Epithelial cell of proximal tubule (primary cell): ENCODE results near the gene CHI3L1. TPM values are rescaled to one million over a fixed set of nuclear protein-coding genes. Genes with fewer than 3 reads are reported as not detected.
A peak's percentile ranks its signal among the peaks of the same experiment; 100 is the strongest.

Source experiments
- DNase-seq: peaks from one replicate; pipeline ENCODE4 v3.0.0-alpha.2; 2011; ENCODE audit warnings: low read depth
- H3K4me3 ChIP-seq: 2 replicates; pipeline ENCODE4 v1.5.1; 2011; ENCODE audit warnings: low read depth, mild to moderate bottlenecking, low read length
- total RNA-seq: library from RNA; depleted of rRNA; stranded (reverse); fragments of >200 nt; gene quantifications from 2 replicates; pipeline ENCODE4 v1.2.3, GENCODE V29; 2015
- TF ChIP-seq, protein P1 (sequence below): conservative IDR thresholded peaks from 2 replicates; pipeline ENCODE4 v1.5.1; 2012; ENCODE audit warnings: low read depth, mild to moderate bottlenecking, low read length

The CHI3L1 gene
- total RNA-seq, 1 donor from 2014 or later, result 0.86 TPM

GRCh38 chr1:203223012-203223775 lies 36.7 kb upstream of the CHI3L1 start:
- no peak overlapping the region for H3K4me3 ChIP-seq
- no peak for DNase-seq
- TF ChIP-seq, protein P1, sequence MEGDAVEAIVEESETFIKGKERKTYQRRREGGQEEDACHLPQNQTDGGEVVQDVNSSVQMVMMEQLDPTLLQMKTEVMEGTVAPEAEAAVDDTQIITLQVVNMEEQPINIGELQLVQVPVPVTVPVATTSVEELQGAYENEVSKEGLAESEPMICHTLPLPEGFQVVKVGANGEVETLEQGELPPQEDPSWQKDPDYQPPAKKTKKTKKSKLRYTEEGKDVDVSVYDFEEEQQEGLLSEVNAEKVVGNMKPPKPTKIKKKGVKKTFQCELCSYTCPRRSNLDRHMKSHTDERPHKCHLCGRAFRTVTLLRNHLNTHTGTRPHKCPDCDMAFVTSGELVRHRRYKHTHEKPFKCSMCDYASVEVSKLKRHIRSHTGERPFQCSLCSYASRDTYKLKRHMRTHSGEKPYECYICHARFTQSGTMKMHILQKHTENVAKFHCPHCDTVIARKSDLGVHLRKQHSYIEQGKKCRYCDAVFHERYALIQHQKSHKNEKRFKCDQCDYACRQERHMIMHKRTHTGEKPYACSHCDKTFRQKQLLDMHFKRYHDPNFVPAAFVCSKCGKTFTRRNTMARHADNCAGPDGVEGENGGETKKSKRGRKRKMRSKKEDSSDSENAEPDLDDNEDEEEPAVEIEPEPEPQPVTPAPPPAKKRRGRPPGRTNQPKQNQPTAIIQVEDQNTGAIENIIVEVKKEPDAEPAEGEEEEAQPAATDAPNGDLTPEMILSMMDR, result no peak

DNA sequence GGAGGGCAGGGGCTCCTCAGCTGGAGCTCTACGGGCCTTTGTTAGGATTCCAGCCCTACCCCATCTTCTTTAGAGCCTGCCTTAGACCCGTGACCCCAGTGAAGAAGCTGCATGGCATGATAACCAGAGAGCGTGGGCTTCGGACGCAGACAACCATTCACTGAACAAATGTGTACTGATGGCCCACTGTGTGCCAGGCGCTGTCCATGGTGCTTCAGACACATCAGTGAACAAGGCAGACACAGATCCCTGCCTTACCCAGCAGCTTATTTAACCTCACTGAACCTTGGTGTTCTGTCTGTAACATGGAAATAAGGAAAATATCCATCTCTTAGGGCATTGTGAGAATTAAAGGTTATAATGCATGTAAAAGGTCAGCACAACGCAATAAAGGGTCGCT lies 33.4 kb upstream of the CHI3L1 start:
- DNase-seq, result no peak
- TF ChIP-seq, protein P1, result no peak

DNA sequence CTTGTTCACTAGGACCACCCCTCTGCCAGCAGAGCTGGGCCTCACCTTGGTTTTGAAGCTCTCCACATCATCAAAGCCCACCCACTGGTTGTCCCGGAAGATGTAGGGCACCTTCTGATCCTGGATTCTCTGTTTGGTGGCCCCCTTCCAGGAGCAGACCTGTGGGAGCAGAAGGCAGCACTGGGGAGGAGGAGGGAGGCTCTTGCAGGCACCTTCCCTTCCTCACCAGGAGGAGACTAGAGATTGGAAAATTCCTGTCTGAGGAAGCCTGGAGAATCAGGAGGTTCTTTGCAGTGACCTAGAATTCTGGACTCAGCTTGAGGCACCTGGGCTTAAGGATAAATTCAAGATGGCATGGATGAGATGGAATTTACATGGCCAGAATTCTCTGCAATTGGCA lies 32.7 kb upstream of the CHI3L1 start:
- TF ChIP-seq, protein P1, result no peak
- H3K4me3 ChIP-seq, result no peak overlapping the region
- no peak for DNase-seq

More for the DNA sequence above, 33.4 kb upstream of the CHI3L1 start:
- H3K4me3 ChIP-seq, result no peak overlapping the region

DNA sequence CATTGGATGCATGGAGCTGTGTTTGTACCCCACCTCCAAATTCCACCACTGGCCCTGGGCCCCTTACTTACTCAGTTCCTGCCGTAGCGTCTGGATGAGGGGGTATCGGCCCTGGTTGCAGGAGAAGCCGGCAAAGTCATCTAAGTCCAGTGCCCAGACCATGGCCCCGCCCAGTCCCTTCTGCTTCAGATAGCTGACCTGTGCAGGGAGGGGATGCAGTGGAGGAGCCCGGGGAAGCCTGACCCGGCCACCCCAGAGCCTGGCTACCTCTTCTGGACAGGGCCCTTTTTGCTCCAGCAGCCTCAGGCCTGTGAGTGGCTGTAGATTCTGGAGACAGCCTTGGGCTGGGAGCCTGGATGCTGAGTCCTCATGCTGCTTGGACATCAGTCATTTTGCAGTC lies 31.2 kb upstream of the CHI3L1 start:
- TF ChIP-seq, protein P1, result no peak
- no peak overlapping the region for H3K4me3 ChIP-seq
- DNase-seq, result no peak

- no peak for DNase-seq
- TF ChIP-seq, protein P1, result peak; percentile 55
- no peak overlapping the region for H3K4me3 ChIP-seq
Observed at GRCh38 chr1:203217139-203217655, 30.7 kb upstream of the CHI3L1 start.

DNA sequence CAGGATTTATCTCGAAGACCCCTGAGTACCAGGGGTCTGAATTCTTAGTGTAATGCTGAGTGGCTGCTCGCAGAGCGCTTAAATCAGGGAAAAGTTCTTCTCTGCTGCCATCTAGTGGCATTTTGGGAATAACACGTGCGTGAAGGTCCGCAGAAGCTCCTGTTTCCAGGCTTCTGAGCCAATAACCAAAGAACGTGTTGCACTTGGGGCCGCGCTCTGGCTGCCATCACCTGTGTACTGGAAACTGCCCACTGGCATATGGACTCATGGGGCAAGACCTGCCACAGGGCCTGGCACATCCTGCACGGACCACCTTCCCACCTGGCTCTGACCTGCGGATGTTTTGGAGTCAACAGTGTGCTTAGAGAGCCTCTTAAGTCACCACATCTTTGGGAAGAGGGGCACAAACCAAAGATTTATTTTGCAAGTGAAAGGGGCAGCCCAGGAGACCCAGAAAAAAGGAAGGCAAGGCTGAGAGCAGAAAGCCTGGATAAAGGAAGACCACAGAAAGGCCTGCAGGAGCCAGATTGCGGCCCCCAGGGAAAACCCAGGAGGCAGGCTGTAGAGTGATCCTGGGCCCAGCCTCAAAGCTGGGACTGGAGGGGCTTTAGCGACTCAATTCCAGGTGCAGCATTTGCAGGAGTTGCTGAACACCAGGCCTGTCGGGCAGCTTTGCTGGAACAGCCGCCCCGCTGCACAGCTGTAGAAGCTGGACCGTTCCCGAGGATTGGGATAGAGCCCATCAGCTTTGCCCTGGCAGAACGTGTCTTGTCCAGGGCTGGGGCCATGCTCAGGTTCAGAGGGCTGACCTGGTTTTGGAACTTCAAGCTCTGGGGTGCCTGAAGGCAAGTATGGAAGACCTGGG lies 30.0 kb upstream of the CHI3L1 start:
- no peak for DNase-seq
- H3K4me3 ChIP-seq, result no peak overlapping the region
- TF ChIP-seq, protein P1, result peak; percentile 67
